NCI-H2029 (cell line): ENCODE results near the gene PPP1R3E.

Source experiments
- DNase-seq: peaks from one replicate; lab custom pipeline; 2025; lab: John Stamatoyannopoulos, UW

Gene PPP1R3E

DNA sequence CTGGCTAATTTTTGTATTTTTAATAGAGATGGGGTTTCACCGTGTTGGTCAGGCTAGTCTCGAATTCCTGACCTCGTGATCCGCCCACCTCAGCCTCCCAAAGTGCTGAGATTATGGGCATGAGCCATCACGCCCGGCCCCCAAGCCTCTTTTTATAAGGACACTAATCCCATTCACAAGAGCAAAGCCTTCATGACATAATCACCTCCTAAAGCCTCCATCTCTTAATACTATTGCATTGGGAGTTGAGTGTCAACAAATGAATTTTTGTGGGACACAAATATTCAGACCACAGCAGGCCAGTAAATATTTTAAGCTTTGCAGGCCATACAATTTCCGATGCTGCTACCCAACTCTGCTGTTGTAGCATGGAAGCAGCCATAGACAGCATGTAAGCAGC, 54.1 kb downstream of the PPP1R3E start:
- no peak for DNase-seq
